ENCODE data around the gene HOXA7.

The HOXA7 gene

GRCh38 chr7:27159266-27160144 is 3.0 kb upstream of the HOXA7 start:
- no peak overlapping the region for H3K4me3 ChIP-seq (ENCODE audit: low read depth, low read length)
- DNase-seq (ENCODE audit: low read depth), result no peak
- no peak for TF ChIP-seq CTCF (IDR thresholded peaks at IDR 0.05; ENCODE audit: low read depth, low read length, missing control alignments)

GRCh38 chr7:27158436-27159265 is 2.2 kb upstream of the HOXA7 start:
- TF ChIP-seq CTCF (IDR thresholded peaks at IDR 0.05; ENCODE audit: low read depth, low read length, missing control alignments), result no peak
- no peak overlapping the region for H3K4me3 ChIP-seq (ENCODE audit: low read depth, low read length)
- DNase-seq (ENCODE audit: low read depth), result no peak

- TF ChIP-seq CTCF (IDR thresholded peaks at IDR 0.05; ENCODE audit: low read depth, low read length, missing control alignments), result no peak
- no peak for DNase-seq (ENCODE audit: low read depth)
- H3K4me3 ChIP-seq (ENCODE audit: low read depth, low read length), result no peak overlapping the region
Measured at GRCh38 chr7:27157702-27158431, 1.4 kb upstream of the HOXA7 start.

- no peak for DNase-seq (ENCODE audit: low read depth)
- no peak for TF ChIP-seq CTCF (IDR thresholded peaks at IDR 0.05; ENCODE audit: low read depth, low read length, missing control alignments)
- H3K4me3 ChIP-seq (ENCODE audit: low read depth, low read length), result no peak overlapping the region
Measured at GRCh38 chr7:27156916-27157701, 634 bp upstream of the HOXA7 start.

GRCh38 chr7:27155816-27156507 is 513 bp downstream of the HOXA7 start:
- no peak for DNase-seq (ENCODE audit: low read depth)
- no peak for TF ChIP-seq CTCF (IDR thresholded peaks at IDR 0.05; ENCODE audit: low read depth, low read length, missing control alignments)
- H3K4me3 ChIP-seq (ENCODE audit: low read depth, low read length), result peak overlapping the region; percentile 13

Measured in GM12864 (cell line).